ENCODE measurements around the gene ACOX3.
"Not testable (repeated sequence)": the region's sequence is repeated elsewhere in the genome, so short reads cannot be mapped to it uniquely, and the experiment has no call there.

The ACOX3 gene

DNA sequence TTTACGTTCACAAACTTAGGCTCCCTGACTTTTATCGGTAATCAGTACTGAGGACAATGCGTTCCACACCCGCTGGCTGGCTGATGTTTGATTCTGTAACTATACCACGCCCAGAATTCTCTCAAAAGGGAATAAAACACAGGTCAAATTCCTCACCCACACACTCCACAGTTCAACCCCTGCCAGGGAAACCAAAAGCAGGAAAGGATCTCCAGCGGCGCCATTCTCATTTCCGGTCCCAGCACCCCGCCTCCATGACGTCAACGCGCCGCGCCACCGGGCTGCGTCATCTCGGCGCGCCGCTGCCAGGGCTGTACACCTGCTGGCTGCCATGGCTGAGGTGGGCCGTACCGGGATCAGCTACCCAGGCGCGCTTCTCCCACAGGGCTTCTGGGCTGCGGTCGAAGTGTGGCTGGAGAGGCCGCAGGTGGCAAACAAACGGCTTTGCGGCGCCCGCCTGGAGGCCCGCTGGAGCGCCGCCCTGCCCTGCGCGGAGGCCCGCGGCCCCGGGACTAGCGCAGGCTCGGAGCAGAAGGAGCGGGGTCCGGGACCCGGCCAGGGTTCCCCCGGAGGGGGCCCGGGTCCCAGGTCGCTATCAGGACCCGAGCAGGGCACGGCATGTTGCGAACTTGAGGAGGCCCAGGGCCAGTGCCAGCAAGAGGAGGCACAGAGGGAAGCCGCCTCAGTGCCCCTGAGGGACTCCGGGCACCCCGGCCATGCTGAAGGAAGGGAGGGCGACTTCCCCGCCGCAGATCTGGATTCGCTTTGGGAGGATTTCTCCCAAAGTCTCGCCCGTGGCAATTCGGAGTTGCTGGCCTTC, at the start of gene ACOX3, which contains the start of gene TRMT44:
ACOX3 (minus strand) TSS at position 232 of the 820 bp plus-strand sequence. CDS start 24,202 bp downstream, outside the sequence.
TRMT44 (plus strand) TSS at position 286 of the 820 bp plus-strand sequence; CDS start at position 332, 46 bp downstream.
- peak; percentile 98 for DNase-seq

DNA sequence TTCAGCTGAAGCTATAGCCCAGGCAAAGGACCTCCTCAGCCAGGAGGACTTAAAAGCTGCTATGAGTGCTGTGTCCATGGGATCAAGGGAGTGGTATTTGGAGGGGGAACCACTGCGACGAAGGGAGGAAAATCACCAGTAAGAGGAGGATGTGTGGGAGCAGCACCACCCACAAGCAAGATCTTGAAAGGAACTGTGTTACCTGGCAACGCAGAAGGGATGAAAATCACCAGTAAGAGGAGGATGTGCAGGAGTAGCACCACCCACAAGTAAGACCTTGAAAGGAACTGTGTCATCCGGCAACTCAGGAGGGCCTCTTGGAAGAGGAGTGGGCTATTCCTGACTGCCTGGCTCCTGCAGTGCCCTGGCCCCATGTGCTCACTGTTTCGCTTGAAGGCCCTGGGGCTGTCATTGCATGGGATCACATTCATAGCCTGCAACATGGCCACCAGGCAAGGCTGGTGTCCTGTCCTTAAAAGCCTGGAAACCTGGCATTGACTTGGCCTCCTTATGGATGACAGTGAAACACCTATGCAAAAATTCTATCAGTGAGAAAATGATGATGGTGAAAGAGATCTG, 48.4 kb upstream of the ACOX3 start:
- no peak for DNase-seq

DNA sequence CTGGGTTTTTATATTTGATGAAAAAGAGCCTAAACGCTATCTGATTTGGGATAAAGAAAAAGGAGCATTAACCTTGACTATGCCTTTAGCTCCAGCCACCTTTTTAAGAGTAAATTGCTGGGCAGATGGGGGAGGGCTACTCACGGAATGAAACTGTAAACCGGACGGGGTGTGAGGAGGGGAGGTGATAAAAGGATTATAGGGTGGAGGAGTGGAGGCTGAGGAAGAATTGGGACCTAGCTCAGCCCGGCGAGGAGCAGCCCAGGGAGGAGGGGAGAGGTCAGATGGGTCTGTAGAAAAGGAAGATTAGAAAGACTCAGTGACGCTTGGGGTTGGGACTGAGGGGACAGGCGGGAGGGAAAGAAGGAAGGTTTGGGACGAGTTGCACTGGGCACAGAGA, 46.1 kb upstream of the ACOX3 start:
- not testable (repeated sequence) for DNase-seq

DNA sequence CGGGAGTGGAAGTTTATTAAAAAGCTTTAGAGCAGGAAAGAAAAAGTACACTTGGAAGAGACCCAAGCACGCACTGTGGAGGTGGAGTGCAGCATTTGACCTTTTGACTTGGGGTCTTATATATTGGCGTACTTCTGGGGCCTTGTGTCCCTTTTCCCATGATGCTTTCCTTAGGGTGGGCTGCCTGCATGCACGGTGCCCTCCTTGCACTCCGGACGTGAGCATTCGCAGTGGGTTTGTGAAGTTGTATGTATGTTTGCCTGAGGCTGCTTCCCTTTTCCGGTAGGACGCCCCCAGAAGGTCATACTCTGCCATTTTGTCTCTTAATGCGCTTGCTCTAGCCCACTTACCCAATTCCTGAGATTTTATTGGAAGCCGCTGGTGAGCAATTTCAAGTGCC, 39.7 kb upstream of the ACOX3 start:
- DNase-seq: no peak

DNA sequence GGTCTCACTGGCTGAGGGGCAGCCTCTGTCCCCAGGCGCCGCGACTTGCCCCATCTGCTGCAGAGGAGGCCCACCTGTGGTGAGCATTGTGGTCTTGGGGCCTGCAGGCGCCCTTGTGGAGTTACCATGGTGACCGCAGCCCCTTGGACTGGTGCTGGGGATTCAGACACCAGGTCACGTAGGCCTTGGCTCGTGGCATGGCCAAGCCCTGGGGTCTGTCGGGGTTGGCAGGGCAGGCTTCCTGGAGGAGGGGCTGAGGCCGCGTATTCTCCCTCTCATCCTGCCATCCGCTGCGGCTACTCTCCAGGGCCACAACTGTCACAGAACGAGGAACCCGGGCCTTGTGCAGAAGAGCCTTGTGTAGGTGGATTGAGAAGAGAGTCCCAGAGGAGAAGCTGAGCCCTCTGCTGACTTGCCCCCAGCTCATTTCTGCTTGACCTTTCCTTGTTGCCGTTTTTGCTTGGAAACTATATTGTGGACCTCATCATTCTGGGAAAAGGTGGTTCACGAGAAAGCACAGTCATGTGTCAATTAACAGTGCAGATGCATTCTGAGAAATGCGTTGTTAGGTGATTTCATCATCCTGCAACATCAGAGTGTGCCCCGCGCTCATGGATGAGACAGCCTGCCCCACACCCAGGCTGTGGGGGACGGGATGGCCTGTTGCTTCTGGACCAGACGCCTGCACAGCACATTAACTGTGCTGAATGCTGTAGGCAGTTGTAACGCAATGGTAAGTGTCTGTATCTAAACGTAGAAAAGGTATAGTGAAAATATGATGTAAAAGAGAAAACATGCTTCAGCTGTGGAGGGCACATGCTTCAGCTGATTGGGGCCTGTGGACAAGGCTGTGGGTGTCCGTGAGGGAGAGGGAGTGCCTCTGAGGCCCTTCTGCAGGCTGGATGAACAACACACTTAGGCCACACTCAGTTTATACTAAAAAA, 38.5 kb upstream of the ACOX3 start:
- no peak for DNase-seq

DNA sequence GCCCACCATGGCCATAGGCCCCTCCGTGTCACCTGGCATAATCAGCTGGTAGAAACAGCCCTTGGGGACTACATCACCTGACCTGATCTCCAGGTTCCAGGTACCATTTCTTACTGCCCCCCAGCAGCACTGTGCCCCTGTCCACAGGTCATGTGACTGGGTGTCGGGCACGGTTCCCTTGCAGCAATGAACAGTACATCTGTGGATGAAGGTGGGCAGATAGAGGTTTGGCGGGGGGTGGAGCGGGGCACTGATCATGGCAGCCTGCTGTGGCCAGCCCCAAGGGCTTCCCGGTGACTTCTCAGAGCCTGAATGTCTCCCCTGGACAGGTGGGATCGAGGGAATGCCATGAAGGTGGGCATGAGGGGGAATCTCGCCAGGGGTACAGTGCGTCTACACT, 37.8 kb upstream of the ACOX3 start:
- no peak for DNase-seq

DNA sequence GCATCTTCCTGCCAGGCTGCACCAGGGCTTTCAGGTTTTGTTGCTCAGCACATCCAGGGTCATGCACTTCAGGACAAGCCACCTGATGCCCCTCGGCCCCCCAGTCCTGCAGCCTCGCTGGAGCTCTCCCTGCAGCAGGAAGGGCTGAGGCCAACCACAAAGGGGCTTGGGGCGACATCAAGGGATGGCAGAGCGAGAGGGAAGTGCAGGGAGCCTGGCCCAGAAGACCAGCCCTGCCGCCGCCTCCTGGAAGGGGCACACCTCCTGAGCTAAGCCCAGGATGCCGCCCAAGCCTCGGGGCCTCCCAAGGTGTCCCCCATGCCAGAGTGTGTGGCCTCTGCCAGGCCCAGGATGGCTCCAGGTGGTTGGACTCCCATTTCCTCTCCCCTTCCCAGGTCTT, 37.2 kb upstream of the ACOX3 start:
- no peak for DNase-seq

DNA sequence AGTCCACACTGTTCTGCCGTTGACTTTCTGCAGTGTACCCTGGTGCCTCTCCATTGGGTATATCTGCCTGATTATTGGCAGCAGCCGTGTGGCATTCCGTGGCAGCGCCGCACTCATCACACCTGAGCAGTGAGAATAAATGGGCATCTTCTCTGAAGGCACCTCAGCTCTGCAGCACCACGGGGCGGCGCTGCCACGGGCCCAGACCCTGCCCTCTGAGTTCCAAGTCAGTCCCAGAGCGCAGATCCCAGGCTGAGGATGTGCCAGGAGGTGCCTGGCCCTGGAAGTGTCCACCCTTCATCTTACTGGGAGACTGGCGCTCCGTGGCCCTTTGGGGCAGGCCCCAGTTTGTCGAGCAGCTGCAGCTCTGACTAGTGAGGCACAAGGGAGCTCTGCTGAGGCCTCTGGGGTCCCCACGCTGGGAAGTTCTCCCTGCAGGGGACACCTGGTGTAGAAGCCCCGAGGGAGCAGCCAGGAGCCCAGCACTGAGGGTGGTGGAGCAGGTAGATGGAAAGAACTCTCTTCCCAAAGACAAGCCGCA, 36.6 kb upstream of the ACOX3 start:
- no peak for DNase-seq

DNA sequence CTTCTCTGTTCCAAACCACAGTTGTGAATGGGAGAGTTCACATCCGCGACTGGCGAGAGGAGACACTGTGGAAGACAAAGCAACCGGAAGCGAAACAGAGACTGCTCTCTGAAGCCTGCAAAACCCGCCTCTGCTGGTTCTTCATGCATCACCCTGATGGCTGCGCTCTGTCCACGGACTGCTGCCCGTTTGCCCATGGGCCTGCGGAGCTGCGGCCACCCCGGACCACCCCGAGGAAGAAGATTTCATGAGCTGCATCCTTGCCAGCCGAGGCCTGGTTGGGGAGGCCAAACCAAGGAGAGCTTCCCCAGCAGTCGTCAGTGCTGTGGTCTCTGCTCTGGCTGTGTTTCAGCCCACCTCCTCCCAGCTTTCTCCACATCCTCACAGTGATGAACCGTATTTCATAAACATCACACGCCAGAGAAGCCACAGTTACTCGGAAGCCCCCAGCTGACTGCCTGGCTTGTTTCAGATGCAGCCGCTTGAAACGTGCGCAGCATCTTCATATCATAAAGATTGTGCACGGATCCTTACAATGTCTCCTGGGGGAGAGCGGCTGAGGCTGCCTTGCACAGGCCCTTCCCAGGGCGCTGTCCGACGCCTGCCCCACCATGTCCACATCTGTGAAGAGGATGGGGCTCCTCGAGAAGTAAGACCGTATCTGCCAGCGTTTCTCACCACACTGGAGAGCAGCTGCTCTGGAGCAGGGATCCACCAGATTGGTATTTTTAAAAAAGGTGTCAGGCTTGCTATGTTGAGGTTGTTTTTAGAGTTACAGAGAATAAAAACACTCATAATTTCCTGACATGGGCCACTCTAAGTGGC, 35.4 kb upstream of the ACOX3 start:
- no peak for DNase-seq

DNA sequence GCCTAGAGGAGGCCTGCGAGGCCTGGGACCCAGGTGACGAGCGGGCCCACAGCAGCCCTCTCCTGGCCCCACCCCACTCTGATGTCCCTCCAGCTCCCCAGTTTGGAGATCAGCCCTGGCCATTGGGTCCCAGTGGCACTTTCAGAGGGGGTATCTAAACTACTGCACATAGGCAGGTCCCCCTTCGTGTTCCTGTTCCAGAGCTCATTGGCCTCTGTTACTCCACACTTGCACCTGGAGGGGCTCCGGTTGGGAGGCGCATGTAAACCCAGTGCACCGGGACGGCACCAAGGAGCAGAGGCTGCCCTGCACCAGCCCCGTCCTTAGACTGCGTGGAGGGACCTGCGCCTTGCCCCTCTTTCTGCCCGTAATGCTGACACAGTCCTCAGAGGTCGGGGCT, 34.3 kb upstream of the ACOX3 start:
- DNase-seq: no peak

DNA sequence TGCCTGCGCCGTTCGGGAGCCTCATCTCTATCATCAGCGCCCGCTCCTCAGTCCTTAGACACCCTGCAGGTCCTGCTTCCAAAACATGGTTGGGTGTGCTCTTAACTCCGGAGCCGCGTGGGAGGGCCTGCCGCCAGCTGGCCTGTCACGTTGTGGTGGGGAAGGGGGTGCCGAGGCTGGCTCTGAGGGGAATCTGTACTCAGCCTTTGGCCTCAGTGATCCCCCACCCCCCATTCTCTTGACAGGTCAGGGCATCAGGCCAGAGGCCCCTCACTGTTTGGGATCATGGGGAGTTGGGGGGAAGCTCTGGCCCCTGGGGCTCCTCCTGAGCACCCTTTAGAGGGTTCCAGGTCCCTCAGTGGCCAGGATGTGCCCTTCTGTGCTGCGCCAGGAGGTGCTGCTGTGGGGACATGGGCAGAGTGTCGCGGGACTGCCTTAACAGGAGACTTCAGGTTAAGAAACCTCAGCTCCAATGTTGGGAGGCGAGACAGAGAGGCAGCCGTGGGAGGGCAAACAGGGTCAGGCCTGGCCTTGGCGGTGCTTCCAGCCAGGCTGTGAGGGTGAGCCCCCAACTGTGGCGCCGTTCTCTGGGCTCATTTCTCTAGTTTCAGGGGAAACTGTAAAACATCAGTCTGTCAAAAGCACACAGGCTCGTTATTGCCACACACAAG, 33.5 kb upstream of the ACOX3 start:
- no peak for DNase-seq

DNA sequence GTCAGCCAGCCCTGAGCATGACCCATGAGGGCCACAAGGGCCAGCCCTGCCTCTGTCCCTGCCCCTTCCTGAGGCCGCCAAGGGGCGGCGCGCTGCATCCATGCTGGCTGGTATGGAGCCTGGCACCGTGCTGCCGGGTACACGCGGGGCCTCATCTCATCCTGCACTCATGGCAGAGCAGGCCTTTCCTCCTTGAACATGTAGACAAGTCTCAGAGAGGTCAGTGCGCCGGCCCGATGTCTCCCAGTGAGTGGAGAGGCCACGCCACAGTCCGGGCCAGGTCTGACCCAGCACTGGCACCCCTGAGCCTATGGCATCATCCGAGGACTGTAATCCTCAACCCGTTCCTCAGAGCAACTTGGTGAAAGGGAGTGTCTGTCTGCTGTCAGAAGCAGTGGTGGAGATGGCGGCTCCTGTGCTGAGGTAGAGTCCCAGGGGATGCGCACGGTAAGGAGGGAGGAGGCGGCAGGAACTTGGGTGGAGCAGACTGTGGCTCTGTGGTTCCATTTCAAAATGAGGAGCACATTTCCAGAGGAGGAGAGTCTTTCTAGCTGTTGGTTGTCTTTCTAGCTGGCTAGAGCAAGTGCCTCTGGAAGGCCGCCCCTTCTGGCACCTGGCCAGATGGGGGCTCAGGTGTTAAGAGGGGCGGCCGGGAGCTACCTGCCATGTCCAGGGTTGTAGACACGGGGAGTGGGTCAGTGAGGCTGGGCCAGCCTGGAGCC, 32.8 kb upstream of the ACOX3 start:
- no peak for DNase-seq

DNA sequence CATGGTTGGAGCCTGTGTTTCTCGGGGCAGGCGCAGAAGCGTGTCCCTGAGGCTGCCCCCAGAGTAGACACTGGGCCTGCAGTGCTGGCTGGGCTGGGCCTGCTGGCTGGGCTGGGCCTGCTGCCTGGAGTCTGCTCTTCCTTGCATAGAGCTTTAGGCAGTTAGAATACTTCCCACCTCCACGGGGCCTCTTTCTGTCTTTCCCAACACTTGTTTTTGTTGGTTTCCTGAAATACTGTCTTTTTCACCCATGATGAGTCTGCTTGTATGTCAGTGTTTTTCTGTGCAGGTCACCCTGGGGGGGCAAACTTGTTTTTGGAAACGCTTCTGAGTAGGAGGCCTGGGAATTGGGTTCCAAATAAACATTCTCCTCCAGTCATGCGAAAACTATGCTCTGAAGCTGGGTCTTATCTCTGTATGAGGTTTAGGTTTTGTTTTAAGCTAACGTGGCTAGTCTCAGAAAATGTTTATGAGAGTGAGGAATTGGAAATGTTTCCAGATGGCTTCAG, 32.2 kb upstream of the ACOX3 start:
- DNase-seq: no peak

DNA sequence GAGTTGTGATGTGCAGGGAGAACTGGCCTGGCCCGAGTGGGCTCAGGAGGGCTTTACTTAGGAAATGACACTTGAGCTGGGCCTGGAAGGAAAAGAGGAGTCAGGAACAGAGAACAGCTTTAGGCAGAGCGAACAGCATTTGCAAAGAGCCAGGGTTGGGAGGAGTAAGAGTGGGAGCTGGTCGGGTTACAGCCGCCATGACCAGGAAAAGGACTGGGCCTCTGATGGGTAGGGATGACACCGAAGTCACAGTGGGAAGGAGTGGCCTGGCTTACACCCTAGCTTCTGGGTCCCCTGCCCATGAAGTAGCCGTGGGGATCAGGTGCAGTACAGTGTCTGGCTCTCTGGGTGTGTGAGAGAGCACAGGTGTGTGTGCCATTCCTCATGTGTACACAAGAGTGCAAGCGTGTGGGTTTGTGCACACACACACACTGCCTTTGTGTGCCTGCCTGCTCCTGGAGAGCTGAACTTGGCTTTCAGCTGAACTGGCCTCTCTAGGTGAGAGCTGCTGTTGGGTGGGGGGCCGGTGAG, 31.7 kb upstream of the ACOX3 start:
- no peak for DNase-seq

DNA sequence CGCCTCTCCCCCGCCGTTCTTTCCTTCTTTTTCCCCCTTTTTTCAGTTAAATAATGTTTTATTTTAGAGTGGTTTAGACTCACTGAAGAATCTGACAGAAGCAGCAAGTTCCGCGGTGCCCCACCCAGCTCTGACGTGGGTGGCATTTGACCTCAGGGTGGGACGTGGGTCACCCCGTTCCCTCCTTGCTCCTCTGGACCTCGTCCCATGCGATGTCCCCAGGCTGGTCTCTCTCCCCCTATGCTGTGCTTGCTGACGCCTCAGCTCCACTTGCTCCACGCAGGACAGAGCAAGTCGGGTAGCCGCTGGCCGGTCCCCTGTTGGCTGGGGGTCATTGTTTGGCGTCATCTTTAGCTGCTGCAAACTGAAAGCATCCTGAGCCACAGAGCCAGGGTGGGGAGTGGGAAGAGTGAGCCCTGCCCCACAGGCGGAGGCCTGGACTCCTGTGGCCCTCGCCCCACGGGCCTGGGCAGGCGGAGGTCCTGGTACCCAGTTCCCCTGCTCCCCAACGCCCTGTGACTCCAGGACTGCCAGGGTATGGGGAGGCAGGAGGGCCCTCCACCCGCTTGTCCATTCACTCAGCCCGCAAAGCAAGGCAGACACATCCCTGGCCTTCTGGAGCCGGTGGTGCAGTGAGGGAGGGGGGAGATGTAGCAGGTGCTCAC, 30.8 kb upstream of the ACOX3 start:
- no peak for DNase-seq

DNA sequence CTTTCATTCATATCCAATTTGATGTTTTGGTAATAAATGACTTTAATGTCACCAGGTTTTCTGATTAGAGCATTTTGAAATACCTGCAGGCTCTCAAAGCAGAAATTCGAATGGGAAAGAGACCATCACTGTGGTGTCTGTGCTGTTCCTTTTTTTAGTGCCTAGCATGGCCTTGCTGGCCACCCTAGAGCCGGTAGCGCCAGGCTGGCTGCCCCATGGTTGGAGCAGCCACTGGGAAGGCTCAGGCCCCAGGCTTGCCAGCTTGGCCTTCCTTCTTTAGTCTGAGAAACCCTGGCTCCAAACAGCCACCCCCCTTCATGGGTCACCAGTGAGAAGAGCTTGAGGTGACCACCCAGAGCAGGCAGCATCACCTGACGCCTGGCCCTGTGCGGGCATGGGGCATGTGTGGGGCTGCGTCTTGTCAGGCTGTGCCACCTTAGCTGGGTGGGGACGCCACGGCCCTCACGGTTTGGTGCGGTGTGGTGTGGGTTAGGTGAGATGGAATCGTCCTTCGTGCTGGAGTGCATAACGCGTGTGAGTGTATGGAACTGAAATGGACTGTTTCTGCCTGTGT, 30.0 kb upstream of the ACOX3 start:
- no peak for DNase-seq

DNA sequence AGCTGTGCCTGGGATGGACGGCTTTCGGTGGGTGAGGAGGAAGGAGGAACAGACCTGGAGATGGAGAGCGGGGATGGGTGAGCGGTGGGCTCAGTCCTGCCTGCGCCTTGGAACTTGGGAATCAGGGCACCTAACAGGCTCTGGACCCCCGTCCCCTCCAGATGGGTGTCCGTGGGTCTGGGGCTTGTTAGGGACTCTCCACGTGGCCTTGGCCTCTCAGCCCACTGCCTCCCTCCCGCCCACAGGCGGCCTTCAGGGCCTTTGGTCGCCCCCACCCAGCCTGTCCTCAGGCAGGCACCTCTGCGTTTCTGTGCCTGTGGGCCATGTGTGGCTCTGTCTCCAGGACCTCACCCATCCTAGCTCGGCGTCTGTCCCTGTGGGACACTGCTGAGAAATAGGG, 29.0 kb upstream of the ACOX3 start:
- no peak for DNase-seq

DNA sequence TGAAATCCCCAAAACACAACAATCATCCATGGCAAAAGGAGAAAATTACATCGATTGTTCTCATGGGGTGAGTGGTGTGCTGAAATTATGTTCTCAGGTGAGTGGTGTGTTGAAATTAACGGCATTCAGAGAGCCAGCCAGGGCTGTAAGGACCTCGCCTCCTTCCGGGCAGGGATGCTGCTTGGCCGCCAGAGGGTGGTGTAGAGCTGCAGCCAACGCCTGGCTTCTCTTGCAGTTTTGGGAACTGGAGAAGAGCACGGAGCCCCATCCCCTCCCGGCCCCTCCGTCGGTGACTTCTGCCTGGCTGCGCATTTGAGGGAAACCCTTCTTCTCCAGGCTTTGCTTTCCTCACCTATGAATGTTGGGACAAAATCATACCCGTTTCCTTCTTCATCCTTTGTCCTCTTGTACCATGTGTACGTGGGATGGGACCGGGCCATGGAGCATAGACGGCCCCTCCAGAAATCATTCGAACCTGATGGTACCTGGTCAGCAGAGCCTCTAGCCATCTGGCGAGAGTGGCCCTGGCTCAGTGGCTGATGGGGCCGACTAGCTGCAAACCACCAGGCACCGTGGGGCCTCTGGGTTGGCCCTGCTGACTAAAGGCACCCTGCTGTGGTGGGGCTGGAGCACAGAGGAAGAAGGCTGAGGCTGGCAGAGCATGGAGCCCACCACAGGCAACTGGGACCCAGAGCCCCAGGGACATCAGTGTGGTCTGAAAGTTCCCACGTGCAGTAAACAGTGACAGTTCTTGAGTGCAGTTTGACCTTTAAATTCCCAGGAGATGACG, 28.4 kb upstream of the ACOX3 start:
- DNase-seq: peak; percentile 51

DNA sequence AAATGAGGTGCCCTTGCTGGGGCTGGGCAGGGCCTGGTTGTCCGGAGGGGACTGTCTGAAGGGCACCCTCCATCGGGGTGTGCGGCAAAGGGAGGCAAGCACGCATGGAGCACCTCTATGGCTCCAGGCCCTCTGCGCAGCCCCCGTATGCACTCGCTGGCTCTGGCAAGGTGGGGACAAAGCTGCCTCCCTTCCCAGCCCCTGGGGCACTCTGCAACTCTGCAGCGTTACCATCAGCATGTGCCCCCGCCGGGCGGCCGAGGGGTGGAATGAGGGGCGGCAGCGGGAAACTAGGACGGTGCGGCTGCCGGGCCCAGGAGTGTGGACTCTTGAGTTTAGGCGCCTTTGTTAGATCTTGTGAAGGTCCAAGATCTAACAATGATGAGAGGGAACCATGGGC, 26.5 kb upstream of the ACOX3 start:
- DNase-seq: no peak

Measured in activated CD4-positive, CD25-positive, alpha-beta regulatory T cell treated with anti-CD3 and anti-CD28 coated beads, Interleukin-2, amount 50 U/mL, for 72 hours (primary cell).